ENCODE results near the gene ALDH3B2.
"Not testable (repeated sequence)": the region's sequence is repeated elsewhere in the genome, so short reads cannot be mapped to it uniquely, and the experiment has no call there.

ALDH3B2 gene

DNA sequence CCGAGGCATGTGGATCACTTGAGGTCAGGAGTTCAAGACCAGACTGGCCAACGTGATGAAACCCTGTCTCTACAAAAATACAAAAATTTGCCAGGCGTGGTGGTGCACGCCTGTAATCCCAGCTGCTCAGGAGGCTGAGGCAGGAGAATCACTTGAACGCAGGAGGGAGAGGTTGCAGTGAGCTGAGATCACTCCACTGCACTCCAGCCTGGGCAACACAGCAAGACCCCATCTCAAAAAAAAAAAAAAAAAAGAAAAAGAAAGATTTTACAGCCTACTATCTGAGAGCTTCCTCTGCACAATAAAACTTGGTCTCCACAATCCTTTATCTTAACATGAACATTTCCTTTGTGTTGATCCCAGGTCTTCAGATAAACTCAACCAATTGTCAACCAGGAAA is 13.7 kb downstream of the ALDH3B2 start:
- H3K27ac ChIP-seq (ENCODE audit: extremely low read depth, low read depth, low read length); H3K9me3 ChIP-seq (ENCODE audit: control insufficient read depth, insufficient read depth, low read depth, low read length); H3K4me1 ChIP-seq (ENCODE audit: control insufficient read depth, insufficient read depth, low read length); H3K36me3 ChIP-seq (ENCODE audit: control insufficient read depth in 2 of 2, insufficient read depth in 1 of 2, low read length in 2 of 2); H3K4me3 ChIP-seq (ENCODE audit: low read depth, low read length): not testable (repeated sequence)
- POLR2A ChIA-PET: interaction anchor here (1.6 kb wide), 1 partner anchor 31 kb away, joined by 3 read pairs; the partner anchor contains the start of gene NUDT8
- CTCF ChIA-PET: interaction anchor here (1.0 to 3.2 kb wide), 5 partner anchors 12 to 304 kb away, joined by 3 to 22 read pairs (median 4); partner anchors contain the start of gene NUDT8
- TF ChIP-seq ZNF121 (tag by site-specific recombination; IDR thresholded peaks at IDR 0.05): 0 out of 2 replicates have a peak, but pooled peaks have one; percentile 43

- H3K27ac ChIP-seq (ENCODE audit: extremely low read depth, low read depth, low read length); H3K36me3 ChIP-seq (ENCODE audit: control insufficient read depth in 2 of 2, insufficient read depth in 1 of 2, low read length in 2 of 2); H3K9me3 ChIP-seq (ENCODE audit: control insufficient read depth, insufficient read depth, low read depth, low read length); H3K4me1 ChIP-seq (ENCODE audit: control insufficient read depth, insufficient read depth, low read length); H3K4me3 ChIP-seq (ENCODE audit: low read depth, low read length): not testable (repeated sequence)
- CTCF ChIA-PET: interaction anchor here (0.5 to 3.2 kb wide), 18 partner anchors 9 to 308 kb away, joined by 3 to 22 read pairs (median 4); partner anchors contain the start of genes ACY3, NUDT8 and TBX10
- POLR2A ChIA-PET: interaction anchor here (1.6 kb wide), 1 partner anchor 30 kb away, joined by 3 read pairs; the partner anchor contains the start of gene NUDT8
Measured at GRCh38 chr11:67659651-67660165, 14.7 kb downstream of the ALDH3B2 start.

GRCh38 chr11:67657300-67657699 is 17.1 kb downstream of the ALDH3B2 start:
- Histone ChIP-seq H3K36me3 (ENCODE audit: control insufficient read depth in 2 of 2, insufficient read depth in 1 of 2, low read length in 2 of 2) (no peaks in the 10 kb centered on the region), H3K27ac (ENCODE audit: extremely low read depth, low read depth, low read length) (no peak overlapping the region), H3K4me1 (ENCODE audit: control insufficient read depth, insufficient read depth, low read length) (no peaks in the 10 kb centered on the region), H3K4me3 (ENCODE audit: low read depth, low read length) (no peak overlapping the region), H3K9me3 (ENCODE audit: control insufficient read depth, insufficient read depth, low read depth, low read length) (no peaks in the 10 kb centered on the region)
- POLR2A ChIA-PET: no interaction called here
- CTCF ChIA-PET: interaction anchor here (0.7 to 1.1 kb wide), 3 partner anchors 19 to 306 kb away, joined by 3 read pairs; no protein-coding TSS in a partner anchor
- TF ChIP-seq TRIM28 (IDR thresholded peaks at IDR 0.05; ENCODE audit: borderline replicate concordance, low read length) (no peak), ZNF785 (tag by site-specific recombination; IDR thresholded peaks at IDR 0.05) (no peak), REST (tag by site-specific recombination; IDR thresholded peaks at IDR 0.05) (no peak), ZNF239 (tag by site-specific recombination; IDR thresholded peaks at IDR 0.05) (no peak), ZNF521 (tag by site-specific recombination; IDR thresholded peaks at IDR 0.05) (no peak), ZNF423 (tag by site-specific recombination; IDR thresholded peaks at IDR 0.05) (no peak), ZSCAN23 (tag by site-specific recombination; IDR thresholded peaks at IDR 0.05) (no peak), ZNF280D (tag by site-specific recombination; IDR thresholded peaks at IDR 0.05) (no peak)

DNA sequence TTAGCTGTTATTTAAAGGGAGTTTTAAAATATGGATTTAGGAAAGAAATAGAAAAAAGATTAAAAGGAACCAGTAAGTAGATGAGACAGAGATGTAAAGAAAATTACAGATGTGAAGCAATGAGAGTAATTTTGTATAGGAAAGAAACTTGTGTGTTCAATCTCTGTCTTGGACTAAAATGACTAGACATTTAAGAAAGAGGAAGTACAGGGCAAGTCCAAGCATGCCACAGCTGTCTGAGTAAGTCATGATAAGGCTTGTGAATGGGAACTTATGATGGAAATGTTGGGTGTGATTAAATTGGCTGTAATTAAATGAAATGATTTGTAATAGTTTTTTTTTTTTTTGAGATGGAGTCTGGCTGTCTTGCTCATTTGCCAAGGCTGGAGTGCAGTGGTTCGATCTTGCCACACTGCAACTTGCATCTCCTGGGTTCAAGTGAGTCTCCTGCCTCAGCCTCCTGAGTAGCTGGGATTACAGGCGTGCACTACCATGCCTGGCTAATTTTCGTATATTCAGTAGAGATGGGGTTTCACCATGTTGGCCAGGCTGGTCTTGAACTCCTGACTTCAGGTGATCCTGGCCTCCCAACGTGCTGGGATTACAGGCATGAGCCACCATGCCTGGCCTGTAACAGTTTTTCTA is 18.0 kb downstream of the ALDH3B2 start:
- ChIA-PET POLR2A (no interaction called here), CTCF (interaction anchor here (0.6 to 1.3 kb wide), 7 partner anchors 9 to 413 kb away, joined by 3 read pairs; no protein-coding TSS in a partner anchor)
- H3K36me3 ChIP-seq (ENCODE audit: control insufficient read depth in 2 of 2, insufficient read depth in 1 of 2, low read length in 2 of 2): no peaks in the 10 kb centered on the region
- H3K4me1 ChIP-seq (ENCODE audit: control insufficient read depth, insufficient read depth, low read length): no peaks in the 10 kb centered on the region
- no peak overlapping the region for H3K4me3 ChIP-seq (ENCODE audit: low read depth, low read length)
- H3K27ac ChIP-seq (ENCODE audit: extremely low read depth, low read depth, low read length): no peak overlapping the region
- H3K9me3 ChIP-seq (ENCODE audit: control insufficient read depth, insufficient read depth, low read depth, low read length): no peaks in the 10 kb centered on the region
- TF ChIP-seq ZNF292 (tag by site-specific recombination; IDR thresholded peaks at IDR 0.05; ENCODE audit: borderline replicate concordance, low read depth) (no peak), ZNF366 (tag by site-specific recombination; conservative IDR thresholded peaks at IDR 0.05) (no peak), SETDB1 (IDR thresholded peaks at IDR 0.05; ENCODE audit: insufficient read length, low read length) (peak; percentile 98), ZNF549 (tag by site-specific recombination; IDR thresholded peaks at IDR 0.05) (peak; percentile 63; the same call in 1 of the 2 replicates), TRIM28 (IDR thresholded peaks at IDR 0.05; ENCODE audit: borderline replicate concordance, low read length) (peak; percentile 96), ZNF558 (tag by site-specific recombination; IDR thresholded peaks at IDR 0.05) (0 out of 2 replicates have a peak, but pooled peaks have one; percentile 39)
